Breast epithelium (tissue), 4 donors: ENCODE measurements around the gene RARA. TPM values are rescaled to one million over a fixed set of nuclear protein-coding genes. Genes with fewer than 3 reads are reported as not detected.
A peak's percentile ranks its signal among the peaks of the same experiment; 100 is the strongest.

ENCODE experiments used
- DNase-seq, 2 donors: peaks; one replicate each; pipeline ENCODE4 v3.0.0-alpha.2; 2019; ENCODE audit warnings: low spot score in 2 of 2
- H3K27ac ChIP-seq, 2 donors: fragments of 200-600 bp; sonication (generic) in 1 of 2; one replicate each; pipeline ENCODE4 v1.5.1; 2016 to 2019; ENCODE audit warnings: mild to moderate bottlenecking in 1 of 2
- H3K27me3 ChIP-seq, 2 donors: fragments of 200-600 bp; sonication (generic) in 1 of 2; one replicate each; pipeline versions ENCODE4 v1.5.1 to v1.6.0; 2017 to 2019; ENCODE audit warnings: control low read depth in 1 of 2, mild to moderate bottlenecking in 1 of 2
- H3K36me3 ChIP-seq: fragments of 200-600 bp; one replicate; pipeline ENCODE4 v1.5.1; 2019
- H3K4me1 ChIP-seq, 2 donors: fragments of 200-600 bp; sonication (generic); one replicate each; pipeline ENCODE4 v1.5.1; 2016 to 2019; ENCODE audit warnings: control low read depth in 1 of 2
- H3K4me3 ChIP-seq, 3 donors: fragments of 200-600 bp; sonication (generic); 1 replicate in 2 of 3; 2 replicates in 1 of 3; pipeline ENCODE4 v1.5.1; 2016 to 2019; ENCODE audit warnings: mild to moderate bottlenecking in 3 of 3, moderate library complexity in 2 of 3
- H3K9me3 ChIP-seq, 2 donors: fragments of 200-600 bp; sonication (generic) in 1 of 2; one replicate each; pipeline ENCODE4 v1.5.1; 2016 to 2019; ENCODE audit warnings: control low read depth in 1 of 2
- POLR2A ChIP-seq: fragments of 450-650 bp; IDR thresholded peaks from one replicate; pipeline ENCODE4 v1.6.1; 2016; ENCODE audit warnings: antibody characterized with exemption, mild to moderate bottlenecking, moderate library complexity
- POLR2AphosphoS5 ChIP-seq, 3 donors: sonication (generic); formaldehyde crosslinking; IDR thresholded peaks; one replicate each; pipeline ENCODE4 v1.6.1; 2017; ENCODE audit warnings: antibody characterized with exemption in 3 of 3
- intact Hi-C: fragments of 100-400 bp; cut with DNase I; formaldehyde crosslinking; loops from one replicate; pipeline ENCODE4 v1.15.1; 2023; ENCODE audit warnings: low total_unique reads
- total RNA-seq, 3 donors: library from RNA; depleted of rRNA; stranded (reverse); fragments of >200 nt; gene quantifications; one replicate each; pipeline ENCODE4 v1.1.0, GENCODE V29; 2016
- TF ChIP-seq, protein P1 (sequence below), 3 donors: fragments of 450-650 bp; IDR thresholded peaks; one replicate each; pipeline ENCODE4 v1.5.1; 2016 to 2017; ENCODE audit warnings: antibody characterized with exemption in 3 of 3, mild to moderate bottlenecking in 3 of 3, moderate library complexity in 3 of 3

The RARA gene
- total RNA-seq, 3 donors from 2014 or later, result 14.2 to 31.2 (median 25.2) TPM

DNA sequence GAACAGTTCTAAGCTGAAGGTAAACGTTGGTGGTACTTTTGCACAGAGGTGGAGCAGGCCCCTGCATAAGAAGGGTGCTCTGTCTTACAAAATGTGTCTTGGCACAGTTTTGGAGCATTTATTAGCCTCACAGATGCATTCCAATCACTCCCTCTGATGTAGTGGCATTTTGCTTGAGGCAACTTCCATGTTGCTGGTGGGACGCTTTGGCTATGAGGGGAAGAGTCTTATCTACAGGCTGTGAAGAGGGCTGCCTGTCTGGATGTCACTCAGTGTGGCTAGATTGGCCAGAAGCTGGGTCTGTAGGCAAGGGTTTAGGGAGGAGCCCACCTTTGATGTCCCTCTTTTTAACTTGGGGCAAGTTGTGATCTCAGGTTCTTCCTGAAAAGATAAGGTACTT is 2.6 kb upstream of the RARA start:
- TF ChIP-seq, protein P1, sequence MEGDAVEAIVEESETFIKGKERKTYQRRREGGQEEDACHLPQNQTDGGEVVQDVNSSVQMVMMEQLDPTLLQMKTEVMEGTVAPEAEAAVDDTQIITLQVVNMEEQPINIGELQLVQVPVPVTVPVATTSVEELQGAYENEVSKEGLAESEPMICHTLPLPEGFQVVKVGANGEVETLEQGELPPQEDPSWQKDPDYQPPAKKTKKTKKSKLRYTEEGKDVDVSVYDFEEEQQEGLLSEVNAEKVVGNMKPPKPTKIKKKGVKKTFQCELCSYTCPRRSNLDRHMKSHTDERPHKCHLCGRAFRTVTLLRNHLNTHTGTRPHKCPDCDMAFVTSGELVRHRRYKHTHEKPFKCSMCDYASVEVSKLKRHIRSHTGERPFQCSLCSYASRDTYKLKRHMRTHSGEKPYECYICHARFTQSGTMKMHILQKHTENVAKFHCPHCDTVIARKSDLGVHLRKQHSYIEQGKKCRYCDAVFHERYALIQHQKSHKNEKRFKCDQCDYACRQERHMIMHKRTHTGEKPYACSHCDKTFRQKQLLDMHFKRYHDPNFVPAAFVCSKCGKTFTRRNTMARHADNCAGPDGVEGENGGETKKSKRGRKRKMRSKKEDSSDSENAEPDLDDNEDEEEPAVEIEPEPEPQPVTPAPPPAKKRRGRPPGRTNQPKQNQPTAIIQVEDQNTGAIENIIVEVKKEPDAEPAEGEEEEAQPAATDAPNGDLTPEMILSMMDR (IDR thresholded peaks at IDR 0.05), result no peak
- TF ChIP-seq POLR2AphosphoS5 (IDR thresholded peaks at IDR 0.05), result no peak
- TF ChIP-seq POLR2A, result no peak
- Histone ChIP-seq H3K4me1 (peaks cover 28 to 47% of the 10 kb centered on the region in 2 donors), H3K27me3 (no peaks in the 10 kb centered on the region), H3K4me3 (no peak overlapping the region), H3K27ac (peak overlapping the region; percentile 88 to 97), H3K9me3 (no peaks in the 10 kb centered on the region), H3K36me3 (no peaks in the 10 kb centered on the region)
- intact Hi-C loops, result no loop called here
- no peak for DNase-seq

- no peak for DNase-seq
- H3K27ac ChIP-seq, result peak overlapping the region; percentile 88 to 97
- intact Hi-C loops, result no loop called here
- H3K4me3 ChIP-seq, result no peak overlapping the region
- peaks cover 35 to 55% of the 10 kb centered on the region in 2 donors for H3K4me1 ChIP-seq
- TF ChIP-seq POLR2AphosphoS5 (IDR thresholded peaks at IDR 0.05), result peak in 1 of 3 donors; percentile 13
- no peak for TF ChIP-seq POLR2A
- H3K27me3 ChIP-seq, result no peaks in the 10 kb centered on the region
- H3K9me3 ChIP-seq, result no peaks in the 10 kb centered on the region
- no peaks in the 10 kb centered on the region for H3K36me3 ChIP-seq
Observed at GRCh38 chr17:40307001-40307730, 1.8 kb upstream of the RARA start.

GRCh38 chr17:40307740-40308239 is 1.2 kb upstream of the RARA start:
- no peak for DNase-seq
- TF ChIP-seq POLR2A, result no peak
- TF ChIP-seq, protein P1 (IDR thresholded peaks at IDR 0.05), result no peak
- TF ChIP-seq POLR2AphosphoS5 (IDR thresholded peaks at IDR 0.05), result no peak
- peaks cover 41 to 61% of the 10 kb centered on the region in 2 donors for H3K4me1 ChIP-seq
- no peaks in the 10 kb centered on the region for H3K9me3 ChIP-seq
- no peaks in the 10 kb centered on the region for H3K36me3 ChIP-seq
- intact Hi-C loops, result no loop called here
- H3K27ac ChIP-seq, result peak overlapping the region; percentile 88 to 97
- H3K27me3 ChIP-seq, result no peaks in the 10 kb centered on the region
- no peak overlapping the region for H3K4me3 ChIP-seq

GRCh38 chr17:40309949-40310510 is 1.1 kb downstream of the RARA start:
- Histone ChIP-seq H3K36me3 (no peaks in the 10 kb centered on the region), H3K4me3 (peak overlapping the region in 2 of 3 donors; percentile 54 to 66), H3K9me3 (no peaks in the 10 kb centered on the region), H3K27me3 (no peaks in the 10 kb centered on the region), H3K4me1 (peaks cover 39 to 79% of the 10 kb centered on the region in 2 donors), H3K27ac (peak overlapping the region; percentile 94 to 97)
- DNase-seq, result peak in 1 of 2 donors; percentile 2
- TF ChIP-seq, protein P1 (IDR thresholded peaks at IDR 0.05), result no peak
- TF ChIP-seq POLR2A (no peak), POLR2AphosphoS5 (IDR thresholded peaks at IDR 0.05) (no peak)
- intact Hi-C loops, result no loop called here

GRCh38 chr17:40310882-40311391 is 2.0 kb downstream of the RARA start:
- no peaks in the 10 kb centered on the region for H3K9me3 ChIP-seq
- H3K27ac ChIP-seq, result peak overlapping the region; percentile 94 to 97
- peak in 1 of 2 donors; percentile 18 for DNase-seq
- peaks cover 41 to 84% of the 10 kb centered on the region in 2 donors for H3K4me1 ChIP-seq
- H3K36me3 ChIP-seq, result no peaks in the 10 kb centered on the region
- TF ChIP-seq POLR2A (no peak), POLR2AphosphoS5 (IDR thresholded peaks at IDR 0.05) (no peak)
- TF ChIP-seq, protein P1 (IDR thresholded peaks at IDR 0.05), result no peak
- H3K27me3 ChIP-seq, result no peaks in the 10 kb centered on the region
- intact Hi-C loops, result no loop called here
- H3K4me3 ChIP-seq, result no peak overlapping the region
